MCF 10A (cell line): ENCODE measurements around the gene DHRS9. TPM values are rescaled to one million over a fixed set of nuclear protein-coding genes. Genes with fewer than 3 reads are reported as not detected.

Experiments
- BruUV-seq: library from RNA; stranded (reverse); fragments of 400-500 nt; replicated peaks from 2 replicates; lab custom pipeline; 2021; lab: Mats Ljungman, UMichigan
- CTCF ChIA-PET: fragments of 300-600 bp; sonication (Branson Sonifier 250); formaldehyde crosslinking; extraction: SDS; loops from one replicate; lab custom pipeline; 2021; ENCODE audit warnings: antibody characterized with exemption, inconsistent platforms; lab: Yijun Ruan, JAX
- POLR2A ChIA-PET: fragments of 300-600, 350-650 bp; sonication (Branson Sonifier 250); formaldehyde crosslinking; extraction: SDS; loops from one replicate; lab custom pipeline; 2020; ENCODE audit warnings: antibody characterized with exemption, inconsistent platforms; lab: Yijun Ruan, JAX
- DNase-seq: peaks from one replicate; pipeline ENCODE4 v3.0.0-alpha.2; 2018; ENCODE audit not compliant: unreplicated experiment
- H3K27ac Mint-ChIP-seq: one replicate; pipeline ENCODE4 v1.8.0; 2022; ENCODE audit warnings: mild to moderate bottlenecking, low read depth, mixed read lengths; ENCODE audit not compliant: unreplicated experiment
- H3K27me3 Mint-ChIP-seq: one replicate; pipeline ENCODE4 v1.8.0; 2022; ENCODE audit warnings: mixed read lengths; ENCODE audit not compliant: insufficient read depth, unreplicated experiment
- H3K36me3 Mint-ChIP-seq: one replicate; pipeline ENCODE4 v1.8.0; 2022; ENCODE audit warnings: mild to moderate bottlenecking, moderate library complexity, mixed read lengths; ENCODE audit not compliant: insufficient read depth, unreplicated experiment
- H3K4me1 Mint-ChIP-seq: one replicate; pipeline ENCODE4 v1.8.0; 2022; ENCODE audit warnings: mixed read lengths; ENCODE audit not compliant: insufficient read depth, unreplicated experiment
- H3K4me3 Mint-ChIP-seq: one replicate; pipeline ENCODE4 v1.8.0; 2022; ENCODE audit warnings: mild to moderate bottlenecking, moderate library complexity, mixed read lengths; ENCODE audit not compliant: unreplicated experiment
- H3K9me3 Mint-ChIP-seq: one replicate; pipeline ENCODE4 v1.8.0; 2022; ENCODE audit warnings: mixed read lengths; ENCODE audit not compliant: unreplicated experiment
- CTCF ChIP-seq: fragments of 200-600 bp; IDR thresholded peaks from one replicate; pipeline ENCODE4 v1.8.0; 2022; ENCODE audit warnings: antibody characterized with exemption, mild to moderate bottlenecking; ENCODE audit not compliant: unreplicated experiment
- intact Hi-C: fragments of 100-400 bp; cut with micrococcal nuclease; formaldehyde crosslinking; loops from 2 replicates; pipeline ENCODE4 v1.14.1; 2022
- total RNA-seq: library from RNA; stranded (reverse); gene quantifications from 2 replicates; pipeline ENCODE4 v1.2.3, GENCODE V29; 2022

The DHRS9 gene
- total RNA-seq, 1 experiment from 2014 or later = 0.21 TPM

- ChIA-PET POLR2A (interaction anchor here (1.1 to 2.1 kb wide), 3 partner anchors 24 to 116 kb away, joined by 3 to 9 read pairs (median 7); no protein-coding TSS in a partner anchor), CTCF (interaction anchor here (0.7 to 15.3 kb wide), 31 partner anchors 10 to 547 kb away, joined by 3 to 143 read pairs (median 8); no protein-coding TSS in a partner anchor)
- H3K9me3 Mint-ChIP-seq = no peaks in the 10 kb centered on the region
- no peak overlapping the region for H3K27ac Mint-ChIP-seq
- no TSS peak for BruUV-seq
- H3K4me1 Mint-ChIP-seq = no peaks in the 10 kb centered on the region
- no peak for DNase-seq
- no peak for TF ChIP-seq CTCF
- no peak overlapping the region for H3K4me3 Mint-ChIP-seq
- H3K36me3 Mint-ChIP-seq = no peaks in the 10 kb centered on the region
- H3K27me3 Mint-ChIP-seq = no peaks in the 10 kb centered on the region
- intact Hi-C loops = no loop called here
Observed at GRCh38 chr2:169108099-169108884, 38.9 kb downstream of the DHRS9 start.

- intact Hi-C loops = loop anchor here (1.0 to 2.0 kb wide), 6 partner anchors 23 to 288 kb away; no protein-coding TSS in a partner anchor
- Mint-ChIP-seq H3K9me3 (no peaks in the 10 kb centered on the region), H3K27ac (no peak overlapping the region), H3K4me3 (no peak overlapping the region), H3K4me1 (no peaks in the 10 kb centered on the region), H3K36me3 (no peaks in the 10 kb centered on the region), H3K27me3 (no peaks in the 10 kb centered on the region)
- ChIA-PET POLR2A (interaction anchor here (0.6 to 2.1 kb wide), 7 partner anchors 9 to 262 kb away, joined by 3 to 9 read pairs (median 3); no protein-coding TSS in a partner anchor), CTCF (interaction anchor here (0.6 to 15.3 kb wide), 59 partner anchors 8 to 419 kb away, joined by 3 to 143 read pairs (median 4); no protein-coding TSS in a partner anchor)
- peak; percentile 88 for DNase-seq
- no TSS peak for BruUV-seq
- peak; percentile 87 for TF ChIP-seq CTCF
Observed at GRCh38 chr2:169109502-169110409, 40.4 kb downstream of the DHRS9 start.

DNA sequence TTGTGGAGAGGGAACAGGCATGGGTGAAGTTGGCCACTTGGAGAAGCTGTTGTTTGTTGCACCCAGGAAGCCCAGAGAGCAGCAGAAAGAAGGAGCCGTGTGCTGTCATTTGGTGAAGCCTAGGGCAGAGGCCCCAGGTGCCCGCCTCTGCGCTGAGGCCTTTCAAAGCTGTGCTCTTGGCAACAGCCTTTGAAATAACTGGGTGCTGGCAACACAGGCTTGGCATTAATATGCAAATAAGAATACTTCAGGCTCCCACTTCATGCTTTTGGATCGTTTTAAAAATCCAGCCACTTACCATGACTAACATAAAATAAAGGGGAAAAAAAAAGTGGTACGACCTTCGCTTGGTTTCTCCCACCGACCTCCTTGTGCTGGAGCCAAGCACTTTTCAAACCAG lies 41.1 kb downstream of the DHRS9 start:
- no TSS peak for BruUV-seq
- Mint-ChIP-seq H3K4me1 (no peaks in the 10 kb centered on the region), H3K27ac (no peak overlapping the region), H3K9me3 (no peaks in the 10 kb centered on the region), H3K27me3 (no peaks in the 10 kb centered on the region), H3K4me3 (no peak overlapping the region), H3K36me3 (no peaks in the 10 kb centered on the region)
- ChIA-PET POLR2A (interaction anchor here (0.8 to 2.1 kb wide), 4 partner anchors 8 to 118 kb away, joined by 3 to 9 read pairs (median 5); no protein-coding TSS in a partner anchor), CTCF (interaction anchor here (0.5 to 15.3 kb wide), 46 partner anchors 8 to 1250 kb away, joined by 3 to 143 read pairs (median 4); no protein-coding TSS in a partner anchor)
- intact Hi-C loops = loop anchor here (1.0 to 2.0 kb wide), 2 partner anchors 112 to 166 kb away; no protein-coding TSS in a partner anchor
- TF ChIP-seq CTCF = no peak
- DNase-seq = no peak
